ENCODE measurements around the gene GNG7. TPM values are rescaled to one million over a fixed set of nuclear protein-coding genes. Genes with fewer than 3 reads are reported as not detected.

GNG7 gene
- total RNA-seq, 1 experiment from 2014 or later = 7.7 TPM

DNA sequence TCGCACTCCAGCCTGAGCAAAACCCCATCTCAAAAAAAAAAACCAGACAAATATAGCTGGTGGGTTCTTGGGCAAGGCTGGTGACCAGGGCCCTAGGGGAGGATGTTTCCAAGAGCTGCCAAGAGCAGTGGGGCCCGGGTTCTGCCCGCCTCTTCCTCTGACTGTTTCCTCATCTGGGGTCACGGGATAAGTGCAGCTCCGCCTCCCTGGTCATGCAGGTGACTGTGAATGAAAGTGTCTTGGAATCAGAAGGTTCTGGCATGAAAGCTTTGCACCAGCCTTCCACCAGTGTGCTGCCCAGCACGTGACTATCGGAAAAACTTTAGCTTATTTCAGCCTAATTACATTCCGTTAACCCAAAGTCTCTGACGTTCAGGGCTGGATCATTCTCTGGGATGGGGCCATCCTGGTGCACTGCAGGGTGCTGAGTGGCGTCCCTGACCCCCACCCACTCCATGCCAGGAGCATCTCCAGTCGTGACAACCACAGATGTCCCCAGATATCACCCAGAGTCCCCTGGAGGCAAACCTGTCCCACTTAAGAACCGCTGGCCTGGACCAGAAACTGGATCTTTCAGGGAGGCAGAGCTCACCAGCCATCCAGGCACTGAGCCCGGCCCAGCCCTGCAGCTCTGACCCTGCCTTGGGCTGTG, 85.6 kb downstream of the GNG7 start:
- Histone ChIP-seq H2AFZ (ENCODE audit: low read length) (no peak overlapping the region), H3T11ph (ENCODE audit: low read length) (no peak overlapping the region), H3K18ac (ENCODE audit: insufficient read length, low read depth, low read length) (no peak overlapping the region), H2BK15ac (ENCODE audit: low read depth, low read length) (no peak overlapping the region), H3K23me2 (ENCODE audit: insufficient read length, low read depth, low read length, poor library complexity, severe bottlenecking) (no peaks in the 10 kb centered on the region), H2BK20ac (ENCODE audit: low read depth, low read length, poor library complexity, severe bottlenecking) (no peak overlapping the region), H2BK120ac (ENCODE audit: low read depth, low read length, poor library complexity, severe bottlenecking) (no peak overlapping the region), H3K14ac (ENCODE audit: insufficient read depth, low read length) (no peak overlapping the region), H3K27ac (ENCODE audit: insufficient read length, low read depth, low read length) (no peak overlapping the region), H3K27me3 (ENCODE audit: insufficient read depth, low read length) (no peaks in the 10 kb centered on the region), H2AK5ac (ENCODE audit: insufficient read length, low read length) (no peak overlapping the region), H3K4ac (ENCODE audit: low read depth, low read length) (no peak overlapping the region), H4K8ac (replicated peaks; ENCODE audit: insufficient read length, low read depth, low read length) (no peak overlapping the region), H2BK5ac (ENCODE audit: insufficient read length, low read length) (no peak overlapping the region), H2BK12ac (ENCODE audit: insufficient read length, low read depth, low read length) (no peak overlapping the region), H3K79me2 (ENCODE audit: insufficient read depth, low read length) (no peaks in the 10 kb centered on the region), H3K4me1 (ENCODE audit: insufficient read depth, low read length) (peaks cover 2% of the 10 kb centered on the region; the same call in 1 of the 2 replicates), H4K5ac (ENCODE audit: insufficient read length, low read depth, low read length) (no peak overlapping the region), H4K20me1 (ENCODE audit: control insufficient read depth, insufficient read depth, insufficient read length) (no peaks in the 10 kb centered on the region), H4K91ac (ENCODE audit: insufficient read length, low read depth, low read length) (no peak overlapping the region), H3K4me2 (ENCODE audit: insufficient read depth, insufficient read length, low read length) (no peak overlapping the region), H3K79me1 (ENCODE audit: insufficient read depth, low read depth, low read length, poor library complexity, severe bottlenecking) (no peaks in the 10 kb centered on the region), H3K23ac (ENCODE audit: insufficient read length, low read depth, low read length) (no peak overlapping the region), H3K56ac (ENCODE audit: insufficient read length, low read depth, low read length) (no peak overlapping the region), H3K9ac (ENCODE audit: extremely low read depth, insufficient read length, low read length) (no peak overlapping the region), H3K9me3 (ENCODE audit: control insufficient read depth, low read depth, low read length) (no peaks in the 10 kb centered on the region)
- Mint-ChIP-seq H3K27me3 (ENCODE audit: low read depth) (peaks cover 23% of the 10 kb centered on the region), H3K27ac (no peak overlapping the region; a peak in 1 of 7 replicates), H3K4me3 (no peak overlapping the region), H3K9me3 (peaks cover 8 to 13% of the 10 kb centered on the region in 2 experiments), H3K4me1 (peaks cover 11 to 12% of the 10 kb centered on the region in 2 experiments), H3K36me3 (ENCODE audit: insufficient read depth in 1 of 3, low read depth in 3 of 3) (peaks cover 2 to 5% (median 4%) of the 10 kb centered on the region in 3 experiments; a peak in 4 of 7 replicates)
- TF ChIP-seq, protein P1, sequence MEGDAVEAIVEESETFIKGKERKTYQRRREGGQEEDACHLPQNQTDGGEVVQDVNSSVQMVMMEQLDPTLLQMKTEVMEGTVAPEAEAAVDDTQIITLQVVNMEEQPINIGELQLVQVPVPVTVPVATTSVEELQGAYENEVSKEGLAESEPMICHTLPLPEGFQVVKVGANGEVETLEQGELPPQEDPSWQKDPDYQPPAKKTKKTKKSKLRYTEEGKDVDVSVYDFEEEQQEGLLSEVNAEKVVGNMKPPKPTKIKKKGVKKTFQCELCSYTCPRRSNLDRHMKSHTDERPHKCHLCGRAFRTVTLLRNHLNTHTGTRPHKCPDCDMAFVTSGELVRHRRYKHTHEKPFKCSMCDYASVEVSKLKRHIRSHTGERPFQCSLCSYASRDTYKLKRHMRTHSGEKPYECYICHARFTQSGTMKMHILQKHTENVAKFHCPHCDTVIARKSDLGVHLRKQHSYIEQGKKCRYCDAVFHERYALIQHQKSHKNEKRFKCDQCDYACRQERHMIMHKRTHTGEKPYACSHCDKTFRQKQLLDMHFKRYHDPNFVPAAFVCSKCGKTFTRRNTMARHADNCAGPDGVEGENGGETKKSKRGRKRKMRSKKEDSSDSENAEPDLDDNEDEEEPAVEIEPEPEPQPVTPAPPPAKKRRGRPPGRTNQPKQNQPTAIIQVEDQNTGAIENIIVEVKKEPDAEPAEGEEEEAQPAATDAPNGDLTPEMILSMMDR (conservative IDR thresholded peaks at IDR 0.05) = no peak
- no peak for DNase-seq
- no CpG with 5 or more reads among the region's 13 CpGs for WGBS (ENCODE audit: extremely low coverage, insufficient read length, low lambda C conversion rate)
